GM19328 (cell line): ENCODE measurements around the gene PTPRCAP.

Source experiments
- ATAC-seq: cut with Tn5 transposase; IDR thresholded peaks from one replicate; pipeline ENCODE4 v1.9.1; 2021; ENCODE audit warnings: mild to moderate bottlenecking, moderate library complexity; ENCODE audit not compliant: unreplicated experiment

Gene PTPRCAP

DNA sequence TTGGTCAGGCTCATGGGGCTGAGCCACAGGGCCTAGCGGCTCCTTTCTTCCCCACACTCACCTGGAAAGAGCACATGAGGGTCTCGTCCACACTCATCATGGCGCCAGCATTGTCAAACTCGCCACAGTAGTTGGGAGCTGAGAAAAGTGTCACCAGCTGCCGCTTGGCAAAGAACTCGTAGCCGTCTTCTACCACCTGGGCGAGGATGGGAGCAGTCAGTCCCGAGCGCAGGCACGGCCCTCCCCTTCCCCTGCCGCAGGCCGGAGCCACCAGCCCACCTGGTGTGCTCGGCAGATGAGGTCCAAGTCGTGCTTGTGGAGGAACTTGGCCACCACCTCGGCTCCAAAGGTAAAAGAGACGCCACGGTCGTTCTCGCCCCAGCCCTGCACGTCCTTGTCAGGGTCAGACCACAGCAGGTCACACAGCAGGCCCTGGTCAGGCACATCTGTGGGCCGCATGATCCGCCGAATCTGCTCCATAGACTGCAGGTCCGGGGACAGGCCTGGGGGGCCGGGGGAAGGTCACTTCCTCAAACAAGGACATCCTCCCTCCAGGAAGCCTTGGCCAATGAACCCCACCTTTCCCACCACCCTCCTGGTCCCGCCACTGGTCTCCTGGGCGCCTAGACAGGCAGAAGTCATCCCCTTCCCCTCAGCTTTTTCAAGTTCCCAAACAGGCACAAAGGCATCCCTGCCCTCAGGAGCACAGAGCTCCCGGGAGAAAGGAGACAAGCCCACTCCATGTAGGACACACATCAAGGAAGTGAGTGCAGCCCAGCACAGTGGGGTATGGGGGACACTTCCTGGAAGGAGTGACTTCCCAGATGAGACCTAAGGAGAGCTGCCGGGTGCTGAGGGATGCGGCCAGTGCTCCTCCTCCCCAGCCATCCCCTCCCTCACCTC is 38.6 kb downstream of the PTPRCAP start:
- ATAC-seq, result no peak

DNA sequence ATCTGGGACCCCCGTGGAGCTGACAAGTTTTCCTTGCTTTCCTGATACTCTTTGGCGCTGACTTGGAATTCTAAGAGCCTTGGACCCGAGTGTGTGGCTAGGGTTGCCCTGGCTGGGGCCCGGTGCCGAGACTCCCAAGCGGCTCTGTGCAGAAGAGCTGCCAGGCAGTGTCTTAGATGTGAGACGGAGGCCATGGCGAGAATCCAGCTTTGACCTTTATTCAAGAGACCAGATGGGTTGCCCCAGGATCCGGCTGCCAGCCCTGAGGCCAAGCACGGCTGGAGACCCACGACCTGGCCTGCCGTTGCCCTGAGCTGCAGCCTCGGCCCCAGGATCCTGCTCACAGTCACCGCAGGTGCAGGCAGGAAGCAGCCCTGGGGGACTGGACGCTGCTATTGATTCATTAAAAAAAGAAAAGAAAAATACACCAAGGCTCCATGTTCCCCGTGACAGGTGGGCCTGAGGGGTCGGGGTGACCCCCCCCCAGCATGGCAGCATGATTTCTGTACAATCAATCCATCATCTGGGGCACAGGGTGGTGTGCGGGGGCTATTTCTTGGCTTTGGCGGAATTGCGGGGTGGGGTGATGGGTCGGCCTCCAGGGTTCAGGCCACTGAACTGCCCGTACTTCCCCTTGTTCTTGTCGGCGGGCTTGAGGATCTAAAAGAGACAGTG is 39.4 kb downstream of the PTPRCAP start:
- ATAC-seq, result no peak

DNA sequence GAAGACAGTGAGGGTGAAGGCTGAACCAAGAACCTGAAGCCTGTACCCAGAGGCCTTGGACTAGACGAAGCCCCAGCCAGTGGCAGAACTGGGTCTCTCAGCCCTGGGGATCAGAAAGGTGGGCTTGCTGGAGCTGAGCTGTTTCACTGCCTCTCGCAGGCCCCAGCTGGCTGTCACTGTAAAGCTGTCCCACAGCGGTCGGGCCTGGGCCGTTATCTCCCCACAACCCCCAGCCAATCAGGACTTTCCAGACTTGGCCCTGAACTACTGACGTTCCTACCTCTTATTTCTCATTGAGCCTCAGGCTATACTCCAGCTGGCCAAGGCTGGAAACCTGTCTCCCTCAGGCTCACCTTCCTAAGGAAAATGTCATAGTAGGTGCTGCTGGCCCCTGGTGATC is 39.9 kb downstream of the PTPRCAP start:
- no peak for ATAC-seq

DNA sequence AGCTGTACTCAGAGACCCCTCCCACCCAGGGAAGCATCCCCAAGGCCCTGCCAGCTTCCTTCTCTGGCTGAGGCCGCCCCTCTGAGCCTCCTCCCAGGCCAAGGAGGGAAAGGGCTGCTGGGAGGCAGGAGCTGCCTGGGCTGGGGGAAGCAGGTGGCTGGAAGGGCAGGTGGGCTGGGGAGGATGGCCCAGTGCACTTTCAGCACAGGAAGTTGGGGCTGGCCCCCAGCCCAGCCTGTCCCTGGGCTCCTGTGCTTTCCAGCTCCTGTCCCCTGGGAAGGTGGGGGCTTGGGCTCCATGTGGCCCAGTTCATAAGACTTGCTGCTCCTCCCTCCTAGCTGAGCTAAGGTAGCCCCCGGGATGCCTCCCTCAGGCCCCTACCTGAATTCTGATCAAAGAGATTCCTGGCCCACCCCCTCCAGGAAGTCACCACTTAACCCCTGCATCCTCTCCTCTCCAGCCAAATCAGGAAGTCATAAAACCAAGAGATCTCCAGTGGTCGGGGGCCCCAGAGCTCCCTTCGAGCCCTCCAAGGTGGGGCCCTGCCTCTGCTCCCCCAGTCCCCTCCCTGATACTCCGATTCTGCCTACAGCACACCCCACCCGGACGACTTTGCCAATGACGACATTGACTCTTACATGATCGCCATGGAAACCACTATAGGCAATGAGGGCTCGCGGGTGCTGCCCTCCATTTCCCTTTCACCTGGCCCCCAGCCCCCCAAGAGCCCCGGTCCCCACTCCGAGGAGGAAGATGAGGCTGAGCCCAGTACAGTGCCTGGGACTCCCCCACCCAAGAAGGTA is 40.7 kb downstream of the PTPRCAP start:
- ATAC-seq, result no peak

DNA sequence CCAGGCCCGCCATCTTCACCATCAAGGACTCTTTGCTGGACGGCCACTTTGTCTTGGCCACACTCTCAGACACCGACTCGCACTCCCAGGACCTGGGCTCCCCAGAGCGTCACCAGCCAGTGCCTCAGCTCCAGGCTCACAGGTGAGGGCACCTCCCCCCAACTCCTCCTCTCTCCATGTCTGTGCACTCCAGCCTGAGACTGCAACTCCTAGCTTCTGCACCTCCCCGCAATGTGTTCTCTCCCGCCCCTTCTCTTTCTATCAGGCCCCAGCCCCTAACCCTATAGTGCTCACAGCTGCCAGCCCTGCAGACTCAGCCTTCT is 41.3 kb downstream of the PTPRCAP start:
- ATAC-seq, result no peak

DNA sequence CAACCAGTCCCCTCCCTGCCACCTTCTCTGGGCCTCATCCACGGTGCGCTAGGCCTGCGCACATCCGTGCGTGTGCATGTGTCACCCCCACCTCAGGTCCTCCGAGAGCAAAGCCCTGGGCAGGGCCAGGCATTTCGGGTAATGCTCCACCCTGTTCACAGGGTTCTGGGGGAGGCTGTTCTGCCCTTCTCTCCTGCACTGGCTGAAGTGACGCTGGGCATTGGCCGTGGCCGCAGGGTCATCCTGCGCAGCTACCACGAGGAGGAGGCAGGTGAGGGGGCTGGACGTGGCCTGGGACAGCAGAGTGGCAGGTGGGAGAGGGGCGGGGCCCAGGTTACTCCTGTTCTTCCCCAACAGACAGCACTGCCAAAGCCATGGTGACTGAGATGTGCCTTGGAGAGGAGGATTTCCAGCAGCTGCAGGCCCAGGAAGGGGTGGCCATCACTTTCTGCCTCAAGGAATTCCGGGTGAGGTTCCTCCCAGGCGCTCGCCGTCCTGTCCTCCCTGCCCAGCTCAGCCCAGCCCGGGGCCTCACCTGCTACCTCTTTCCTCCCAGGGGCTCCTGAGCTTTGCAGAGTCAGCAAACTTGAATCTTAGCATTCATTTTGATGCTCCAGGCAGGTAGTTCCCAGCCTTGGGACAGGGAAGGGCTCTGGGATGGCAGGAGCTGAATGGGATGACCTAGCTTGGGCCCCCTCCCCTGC is 41.8 kb downstream of the PTPRCAP start:
- ATAC-seq, result no peak

DNA sequence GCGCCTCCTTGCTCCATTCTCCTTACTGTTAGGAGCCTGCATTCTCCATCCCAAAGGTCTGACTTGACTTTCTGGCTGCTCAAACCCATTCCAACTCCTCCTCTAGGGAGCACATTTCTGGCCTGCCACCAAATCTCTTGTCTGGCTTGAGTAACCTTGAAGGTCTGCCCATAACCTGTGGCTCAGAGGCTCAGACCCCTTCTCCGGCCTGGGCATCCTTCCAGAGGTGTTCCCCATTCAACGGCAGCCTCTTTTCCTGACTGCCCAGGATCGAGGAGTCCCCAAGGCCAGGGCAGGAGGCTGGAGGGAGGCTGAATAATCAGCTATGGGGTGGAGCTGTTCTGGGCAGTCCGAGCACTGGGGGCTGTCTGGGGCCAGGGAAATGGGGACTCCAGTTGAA is 43.5 kb downstream of the PTPRCAP start:
- ATAC-seq, result no peak

DNA sequence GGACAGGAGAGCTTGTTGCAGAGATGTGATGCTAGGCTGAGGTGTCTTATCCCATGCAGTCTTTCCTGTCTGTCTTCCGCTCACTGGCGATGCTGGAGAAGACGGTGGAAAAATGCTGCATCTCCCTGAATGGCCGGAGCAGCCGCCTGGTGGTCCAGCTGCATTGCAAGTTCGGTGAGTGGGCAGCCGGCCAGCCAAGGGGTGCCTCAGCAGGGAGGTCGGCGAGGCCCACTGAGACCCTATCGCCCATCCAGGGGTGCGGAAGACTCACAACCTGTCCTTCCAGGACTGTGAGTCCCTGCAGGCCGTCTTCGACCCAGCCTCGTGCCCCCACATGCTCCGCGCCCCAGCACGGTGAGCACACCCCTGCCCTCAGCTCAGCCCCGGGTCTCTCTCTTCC is 44.0 kb downstream of the PTPRCAP start:
- ATAC-seq, result no peak

DNA sequence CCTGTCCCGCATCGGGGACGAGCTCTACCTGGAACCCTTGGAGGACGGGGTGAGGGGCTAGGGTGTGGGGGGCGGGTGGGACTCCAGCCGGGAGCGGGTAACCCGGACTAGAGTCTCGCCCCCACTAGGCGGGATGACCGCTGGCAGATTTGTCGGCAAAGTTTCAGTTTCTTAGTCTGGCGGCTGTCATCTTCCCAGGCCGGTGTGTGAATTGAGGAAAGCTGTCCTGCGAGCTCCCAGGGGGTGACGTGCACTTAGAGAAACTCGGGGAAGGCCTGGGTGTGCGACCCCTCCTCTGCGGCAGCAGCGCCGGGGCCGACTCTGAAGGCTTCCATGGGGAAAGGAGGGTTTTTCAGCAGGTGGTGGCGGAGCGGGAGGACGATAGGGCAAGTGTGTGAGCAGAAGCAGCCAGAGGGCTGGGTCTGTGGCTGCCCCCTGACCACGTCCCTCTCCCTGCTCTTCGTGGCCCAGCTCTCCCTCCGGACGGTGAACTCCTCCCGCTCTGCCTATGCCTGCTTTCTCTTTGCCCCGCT is 45.2 kb downstream of the PTPRCAP start:
- no peak for ATAC-seq

DNA sequence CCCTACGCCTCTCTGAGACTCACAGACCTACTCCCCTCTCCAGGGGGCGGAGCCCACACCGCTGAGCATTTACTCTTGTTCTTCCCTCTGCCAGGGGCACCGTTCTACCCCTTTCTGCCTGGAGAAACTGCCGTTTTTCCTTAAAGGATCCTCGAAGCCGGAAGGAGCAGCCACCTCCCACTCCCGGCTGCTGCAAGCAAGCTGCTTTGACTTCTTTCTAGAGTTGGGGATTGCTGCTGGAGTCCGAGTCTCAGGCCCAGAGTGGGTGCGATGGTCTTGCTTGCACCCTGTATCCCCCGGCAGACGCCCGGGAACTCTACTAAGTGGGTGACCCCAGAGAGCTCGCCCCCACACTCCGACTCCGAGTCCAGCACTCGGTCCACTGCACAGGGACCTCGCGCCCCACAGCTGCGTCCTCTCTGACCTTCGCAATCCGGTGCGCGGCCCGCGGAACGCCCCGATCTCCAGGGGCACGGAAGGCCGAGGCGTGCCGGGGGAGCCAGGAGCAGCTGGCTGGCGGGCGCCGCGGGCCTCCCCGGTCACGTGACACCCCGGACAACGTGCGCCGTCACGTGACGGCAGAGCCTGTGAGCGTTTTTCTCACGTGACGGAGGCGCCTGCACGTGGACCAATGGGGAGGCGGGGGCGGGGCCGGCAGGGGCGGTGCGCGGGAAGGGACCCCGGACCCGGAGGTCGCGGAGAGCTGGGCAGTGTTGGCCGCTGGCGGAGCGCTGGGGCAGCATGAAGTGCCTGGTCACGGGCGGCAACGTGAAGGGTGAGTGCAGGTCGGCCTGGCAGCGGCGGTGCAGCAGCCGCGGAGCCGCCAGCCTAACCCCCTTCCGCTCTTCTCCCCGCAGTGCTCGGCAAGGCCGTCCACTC is 45.9 kb downstream of the PTPRCAP start, which contains the start of gene RAD9A:
Gene RAD9A (plus strand): TSS at position 683 of the 879 bp plus-strand sequence. CDS start 59 bp downstream, at position 742.
- ATAC-seq, result no peak

DNA sequence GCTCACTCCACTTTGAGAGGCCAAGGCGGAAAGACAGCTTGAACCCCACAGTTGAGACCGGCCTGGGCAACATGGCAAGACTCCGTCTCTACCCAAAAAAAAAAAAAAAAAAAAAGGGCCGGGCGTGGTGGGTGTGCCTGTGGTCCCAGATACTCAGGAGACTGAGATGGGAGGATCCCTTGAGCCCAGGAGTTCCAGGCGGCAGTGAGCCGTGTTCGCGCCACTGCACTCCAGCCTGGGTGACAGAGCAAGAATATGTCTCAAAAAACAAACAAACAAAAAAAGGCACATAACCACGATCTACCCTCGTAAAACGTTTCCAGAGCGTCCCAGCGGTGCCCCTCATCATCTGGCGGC is 46.6 kb downstream of the PTPRCAP start:
- ATAC-seq, result no peak

DNA sequence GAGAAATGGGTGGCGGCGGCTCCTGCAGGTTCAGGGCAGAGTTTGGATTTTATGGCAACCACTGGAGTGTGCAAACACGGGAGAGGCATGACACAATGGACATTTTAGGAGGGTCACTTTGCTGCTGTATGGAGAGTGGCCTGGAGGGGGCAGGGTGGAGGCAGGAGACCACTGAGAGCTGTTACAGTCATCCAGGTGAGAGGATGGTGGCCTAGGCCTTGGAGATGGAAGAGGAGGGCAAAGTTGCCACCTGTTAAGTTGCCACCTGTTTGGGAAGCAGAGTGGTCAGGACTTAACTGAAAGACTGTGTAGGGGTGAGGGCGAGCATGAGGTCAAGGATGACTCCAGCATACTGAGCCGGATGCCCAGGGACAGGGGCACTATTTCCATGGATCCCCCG is 48.0 kb downstream of the PTPRCAP start:
- ATAC-seq, result no peak

DNA sequence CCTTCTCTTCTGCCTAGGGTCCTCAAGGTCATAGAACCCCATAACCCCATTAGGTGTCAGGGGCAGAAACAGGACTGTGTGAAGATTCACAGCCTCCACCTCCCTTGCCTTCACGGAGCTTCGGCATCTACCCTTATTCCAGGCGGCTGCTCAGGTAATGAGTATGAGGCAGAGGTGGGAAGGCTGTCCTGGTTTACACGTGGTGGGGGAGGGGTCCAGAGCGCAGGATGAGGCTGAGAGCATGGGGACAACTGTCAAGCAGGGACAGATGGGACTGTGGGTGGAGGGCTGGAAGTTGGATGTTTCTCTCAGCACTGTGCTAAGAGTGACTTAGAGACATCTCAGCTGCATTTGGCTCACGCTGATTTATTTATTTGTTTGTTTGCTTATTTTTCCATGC is 50.0 kb downstream of the PTPRCAP start:
- ATAC-seq, result no peak

DNA sequence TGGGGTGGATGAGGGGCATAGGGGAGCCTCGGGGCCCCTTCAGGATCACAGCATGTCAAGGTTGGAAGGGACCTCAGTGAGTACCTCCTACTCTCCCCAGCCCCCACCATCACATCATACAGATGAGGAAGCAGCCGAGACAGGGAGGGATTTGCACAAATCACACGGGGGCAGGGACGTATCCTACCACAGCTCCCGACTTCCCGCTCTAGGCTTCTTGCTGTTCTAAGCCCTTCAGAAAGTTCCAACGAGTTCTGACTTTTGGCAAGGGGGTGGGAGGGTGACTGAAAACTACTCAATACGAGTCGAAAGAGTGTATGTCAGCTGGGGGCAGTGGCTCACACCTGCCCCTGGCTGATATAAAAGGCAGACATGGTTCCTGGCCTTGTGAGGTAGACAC is 50.4 kb downstream of the PTPRCAP start:
- no peak for ATAC-seq
